Transverse colon (tissue), 4 donors: ENCODE results near the gene JUND. TPM values are rescaled to one million over a fixed set of nuclear protein-coding genes. Genes with fewer than 3 reads are reported as not detected.

ENCODE experiments used
- DNase-seq: peaks from one replicate; pipeline ENCODE4 v3.0.0-alpha.2; 2019
- H3K27ac ChIP-seq, 4 donors: fragments of 200-600 bp; sonication (generic); 2 replicates each; pipeline ENCODE4 v1.5.1; 2016 to 2018; ENCODE audit warnings: inconsistent platforms in 4 of 4
- H3K27me3 ChIP-seq: fragments of 200-600 bp; sonication (generic); 2 replicates; pipeline ENCODE4 v1.5.1; 2017; ENCODE audit warnings: inconsistent platforms
- H3K36me3 ChIP-seq, 4 donors: fragments of 200-600 bp; sonication (generic); 2 replicates each; pipeline ENCODE4 v1.5.1; 2017 to 2019; ENCODE audit warnings: inconsistent platforms in 4 of 4
- H3K4me1 ChIP-seq, 4 donors: fragments of 200-600 bp; sonication (generic); 2 replicates each; pipeline ENCODE4 v1.5.1; 2017 to 2020; ENCODE audit warnings: inconsistent platforms in 4 of 4
- H3K4me3 ChIP-seq, 4 donors: fragments of 200-600 bp; sonication (generic); 1 replicate in 1 of 4; 2 replicates in 3 of 4; pipeline versions ENCODE4 v1.5.1 to v1.6.1; 2017 to 2019; ENCODE audit warnings: inconsistent platforms in 4 of 4
- H3K9me3 ChIP-seq, 2 donors: fragments of 200-600 bp; sonication (generic); 2 replicates each; pipeline ENCODE4 v1.5.1; 2017 to 2019; ENCODE audit warnings: inconsistent platforms in 2 of 2
- CTCF ChIP-seq, 5 experiments: fragments of 200-600 bp in 3 of 5; fragments of 450-650 bp in 2 of 5; sonication (generic) in 3 of 5; IDR thresholded peaks; 1 replicate in 2 of 5; 2 replicates in 3 of 5; pipeline ENCODE4 v1.5.1; 2016 to 2017; ENCODE audit warnings: antibody characterized with exemption in 5 of 5, inconsistent platforms in 3 of 5, mild to moderate bottlenecking in 2 of 5, moderate library complexity in 1 of 5
- EP300 ChIP-seq: sonication (generic); formaldehyde crosslinking; IDR thresholded peaks from one replicate; pipeline ENCODE4 v1.6.1; 2017; ENCODE audit warnings: antibody characterized with exemption, low read depth
- POLR2A ChIP-seq: fragments of 450-650 bp; IDR thresholded peaks from one replicate; pipeline ENCODE4 v1.6.1; 2016; ENCODE audit warnings: antibody characterized with exemption, mild to moderate bottlenecking, moderate library complexity
- POLR2AphosphoS5 ChIP-seq, 3 donors: sonication (generic); formaldehyde crosslinking; IDR thresholded peaks; one replicate each; pipeline ENCODE4 v1.6.1; 2016; ENCODE audit warnings: antibody characterized with exemption in 3 of 3
- WGBS, 2 donors: methylation state at CpG; one replicate each; pipeline ENCODE4 v1.1.5; 2018; ENCODE audit warnings: low coverage in 1 of 2; 5-methylcytosine and 5-hydroxymethylcytosine counted together
- in situ Hi-C, 4 donors: fragments of 200-750 bp; cut with MboI; loops; one replicate each; pipeline versions ENCODE4 v1.15.0 to v1.15.1; 2017; ENCODE audit warnings: low sequenced_read_pairs in 3 of 4, low pct_ligation_motif_present in 1 of 4, low pct_unique_long_range_greater_than_20kb in 1 of 4
- intact Hi-C: fragments of 100-400 bp; cut with DNase I; formaldehyde crosslinking; loops from one replicate; pipeline ENCODE4 v1.15.1; 2023; ENCODE audit warnings: low total_unique reads
- total RNA-seq, 4 donors: library from RNA; depleted of rRNA; stranded (reverse); fragments of >200 nt; gene quantifications; one replicate each; pipeline ENCODE4 v1.1.0, GENCODE V29; 2016

JUND gene
- total RNA-seq, 4 donors from 2014 or later = 714 to 2,423 (median 1,288) TPM

GRCh38 chr19:18254546-18255503 lies 26.6 kb downstream of the JUND start:
- TF ChIP-seq POLR2AphosphoS5 (IDR thresholded peaks at IDR 0.05) (peak; percentile 72 to 88 (median 86)), EP300 (no peak), POLR2A (peak; percentile 64), CTCF (IDR thresholded peaks at IDR 0.05) (peak; percentile 35 to 72 (median 54))
- Histone ChIP-seq H3K36me3 (no peaks in the 10 kb centered on the region), H3K4me1 (peaks cover 0 to 29% (median 10%) of the 10 kb centered on the region in 4 donors), H3K9me3 (no peaks in the 10 kb centered on the region), H3K4me3 (peak overlapping the region in 2 of 4 donors; percentile 16 to 31), H3K27me3 (peaks cover 8% of the 10 kb centered on the region), H3K27ac (peak overlapping the region; percentile 67 to 79 (median 73))
- 17% methylated on average over 20 of the region's 24 CpGs; no CpG with 5 or more reads in 1 of the 2 donors for WGBS, 2 donors
- peak; percentile 76 for DNase-seq
- intact Hi-C loops (loop anchor here (5.0 kb wide), 1 partner anchor 143 kb away; no protein-coding TSS in a partner anchor), in situ Hi-C loops (loop anchor here in 1 of 4 donors (25.0 kb wide), 1 partner anchor 157 kb away; the partner anchor contains the start of gene SSBP4)

GRCh38 chr19:18253716-18254115 lies 27.7 kb downstream of the JUND start:
- Histone ChIP-seq H3K27ac (peak overlapping the region; percentile 67 to 79 (median 73)), H3K27me3 (peaks cover 8% of the 10 kb centered on the region), H3K9me3 (no peaks in the 10 kb centered on the region), H3K36me3 (no peaks in the 10 kb centered on the region), H3K4me3 (no peak overlapping the region), H3K4me1 (peaks cover 0 to 29% (median 10%) of the 10 kb centered on the region in 4 donors)
- intact Hi-C loops (loop anchor here (5.0 kb wide), 1 partner anchor 141 kb away; no protein-coding TSS in a partner anchor), in situ Hi-C loops (loop anchor here in 1 of 4 donors (25.0 kb wide), 1 partner anchor 159 kb away; the partner anchor contains the start of gene SSBP4)
- DNase-seq = peak; percentile 79
- TF ChIP-seq POLR2AphosphoS5 (IDR thresholded peaks at IDR 0.05) (peak in 2 of 3 donors; percentile 50 to 74), CTCF (IDR thresholded peaks at IDR 0.05) (no peak), EP300 (no peak), POLR2A (peak; percentile 36)
- 47% methylated on average over 5 of the region's 5 CpGs; no CpG with 5 or more reads in 1 of the 2 donors for WGBS, 2 donors

- DNase-seq = no peak
- WGBS, 2 donors = 72 to 91% methylated on average over 3 to 4 of the region's 4 CpGs
Measured at GRCh38 chr19:18253130-18253529, 28.3 kb downstream of the JUND start.

More at GRCh38 chr19:18253130-18253529, 28.3 kb downstream of the JUND start:
- Histone ChIP-seq H3K27ac (peak overlapping the region; percentile 58 to 79 (median 70)), H3K27me3 (peaks cover 8% of the 10 kb centered on the region), H3K9me3 (no peaks in the 10 kb centered on the region), H3K4me1 (peaks cover 0 to 29% (median 10%) of the 10 kb centered on the region in 4 donors), H3K36me3 (no peaks in the 10 kb centered on the region), H3K4me3 (no peak overlapping the region)
- intact Hi-C loops = loop anchor here (5.0 kb wide), 1 partner anchor 141 kb away; no protein-coding TSS in a partner anchor
- in situ Hi-C loops = loop anchor here in 1 of 4 donors (25.0 kb wide), 1 partner anchor 159 kb away; the partner anchor contains the start of gene SSBP4
- no peak for TF ChIP-seq POLR2A
- TF ChIP-seq CTCF (IDR thresholded peaks at IDR 0.05) = no peak
- no peak for TF ChIP-seq POLR2AphosphoS5 (IDR thresholded peaks at IDR 0.05)
- no peak for TF ChIP-seq EP300
